SH-SY5Y (cell line): ENCODE results near the gene CPXM1.

Experiments
- GATA2 ChIP-seq: IDR thresholded peaks from 2 replicates; pipeline ENCODE4 v1.6.1; 2011; ENCODE audit warnings: mild to moderate bottlenecking, low read depth, low read length
- GATA3 ChIP-seq: IDR thresholded peaks from 2 replicates; pipeline ENCODE4 v1.6.1; 2011; ENCODE audit warnings: low read depth, mild to moderate bottlenecking, low read length, moderate library complexity

The CPXM1 gene

GRCh38 chr20:2745060-2745910 lies 55.1 kb downstream of the CPXM1 start:
- TF ChIP-seq GATA3 (no peak), GATA2 (no peak)
